ENCODE measurements around the gene ARL6IP6.
"Not testable (repeated sequence)": the region's sequence is repeated elsewhere in the genome, so short reads cannot be mapped to it uniquely, and the experiment has no call there.

ARL6IP6 gene

DNA sequence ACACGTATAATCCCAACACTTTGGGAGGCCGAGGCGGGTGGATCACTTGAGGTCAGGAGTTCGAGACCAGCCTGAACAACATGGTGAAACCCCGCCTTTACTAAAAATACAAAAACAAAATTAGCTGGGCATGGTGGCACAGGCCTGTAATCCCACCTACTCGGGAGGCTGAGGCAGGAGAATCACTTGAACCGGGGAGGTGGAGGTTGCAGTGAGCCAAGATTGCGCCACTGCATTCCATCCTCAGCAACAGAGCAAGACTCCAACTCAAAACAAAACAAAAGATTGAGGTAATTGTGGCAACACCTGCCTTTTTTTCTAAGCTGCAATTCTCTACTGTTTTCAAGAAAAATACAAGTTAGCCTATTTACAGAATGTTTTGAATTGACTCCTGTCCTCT is 4.2 kb downstream of the ARL6IP6 start:
- not testable (repeated sequence) for DNase-seq (ENCODE audit: low read depth)

DNA sequence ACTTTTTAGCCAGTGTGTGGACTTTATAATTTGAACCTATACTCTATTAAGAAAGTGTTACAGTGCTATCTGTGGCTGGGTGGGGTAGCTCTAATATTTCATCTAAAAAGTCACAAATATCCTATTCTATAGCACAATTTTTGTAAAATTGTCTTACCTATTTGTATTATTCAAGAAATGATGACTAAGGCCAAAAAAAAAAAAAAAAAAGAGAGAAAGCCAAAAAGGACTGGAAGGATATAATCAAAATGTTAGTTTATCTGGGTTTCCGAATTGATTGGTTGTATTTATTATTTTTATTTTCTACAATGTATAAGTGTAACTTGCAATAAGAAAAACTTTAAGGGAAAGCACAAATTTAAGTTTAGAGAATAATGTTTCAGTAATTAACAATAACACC is 5.5 kb downstream of the ARL6IP6 start:
- DNase-seq (ENCODE audit: low read depth): no peak

DNA sequence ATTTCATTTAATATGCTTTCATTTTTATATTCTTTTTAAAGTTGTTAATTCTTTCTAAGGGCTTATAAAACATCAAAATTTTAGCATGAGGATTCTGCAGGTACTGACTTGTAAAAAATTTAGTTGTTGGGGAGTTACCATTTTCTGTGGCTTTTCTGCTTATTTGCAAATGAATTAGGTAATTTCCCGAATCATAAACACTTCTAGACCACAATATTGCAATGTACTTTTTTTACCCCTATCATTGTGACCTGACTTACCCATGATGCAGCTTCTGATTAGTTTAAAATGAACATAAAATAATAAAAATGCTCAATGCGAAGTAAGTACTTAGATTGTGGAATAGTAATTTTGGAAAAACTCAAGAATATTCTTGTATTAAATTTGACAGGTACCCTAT is 11.4 kb downstream of the ARL6IP6 start:
- no peak for DNase-seq (ENCODE audit: low read depth)

DNA sequence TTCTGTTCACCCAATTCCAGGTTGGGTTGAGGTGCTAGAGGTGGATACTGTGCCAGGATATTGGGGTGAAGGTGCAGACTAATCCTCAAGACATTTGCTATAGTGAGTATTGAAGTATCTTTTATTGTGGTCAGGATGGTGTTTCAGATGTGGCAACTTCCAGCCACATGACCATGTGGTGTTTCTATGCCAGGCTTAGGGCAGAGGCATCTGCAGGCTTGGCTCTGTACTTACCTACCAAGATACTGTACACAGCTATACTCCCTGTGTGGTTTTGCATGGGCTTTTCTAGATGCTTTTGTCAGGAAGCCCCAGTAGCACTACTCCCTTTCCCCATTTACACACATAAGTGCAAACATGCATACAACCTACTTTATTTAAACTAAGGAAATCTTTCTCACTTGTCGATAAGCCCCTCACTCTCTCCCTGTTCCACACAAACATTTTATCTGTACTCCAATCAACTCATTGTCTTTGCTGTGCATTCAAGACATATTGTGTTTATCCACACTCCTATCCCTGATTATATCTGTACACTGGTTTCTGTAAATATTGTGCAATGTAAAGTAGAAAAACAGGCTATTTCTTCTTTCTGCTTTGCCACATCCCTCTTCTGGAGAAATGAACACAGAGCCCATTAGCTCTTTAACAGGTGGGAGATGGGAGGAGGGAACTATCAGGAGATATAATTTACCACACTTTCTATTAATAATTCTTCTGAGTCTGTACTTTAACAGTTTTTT is 12.3 kb downstream of the ARL6IP6 start:
- DNase-seq (ENCODE audit: low read depth): no peak

DNA sequence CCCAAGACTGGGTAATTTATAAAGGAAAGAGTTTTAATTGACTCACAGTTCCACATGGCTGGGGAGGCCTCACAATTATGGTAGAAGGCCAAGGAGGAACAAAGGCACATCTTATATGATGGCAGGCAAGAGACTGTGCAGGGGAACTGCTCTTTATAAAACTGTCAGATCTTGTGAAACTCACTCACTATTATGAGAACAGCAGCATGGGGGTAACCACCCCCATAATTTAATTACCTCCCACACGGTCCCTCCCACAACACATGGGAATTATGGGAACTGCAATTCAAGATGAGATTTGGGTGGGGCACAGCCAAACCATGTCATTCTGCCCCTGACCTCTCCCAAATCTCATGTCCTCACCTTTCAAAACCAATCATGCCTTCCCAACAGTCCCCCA is 19.1 kb downstream of the ARL6IP6 start:
- DNase-seq (ENCODE audit: low read depth): not testable (repeated sequence)

DNA sequence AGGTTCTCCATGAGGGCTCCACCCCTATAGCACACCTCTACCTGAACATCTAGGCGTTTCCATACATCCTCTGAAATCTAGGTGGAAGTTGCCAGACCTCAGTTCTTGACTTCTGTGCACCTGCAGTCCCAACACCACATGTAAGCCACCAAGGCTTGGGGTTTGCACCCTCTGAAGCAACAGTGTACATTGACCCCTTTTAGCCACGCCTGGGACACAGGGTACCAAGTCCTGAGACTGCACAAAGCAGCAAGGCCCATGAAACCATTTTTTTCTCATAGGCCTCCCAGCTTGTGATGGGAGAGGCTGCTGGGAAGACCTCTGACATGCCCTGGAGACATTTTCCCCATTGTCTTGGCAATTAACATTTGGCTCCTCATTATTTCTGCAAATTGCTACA is 20.0 kb downstream of the ARL6IP6 start:
- DNase-seq (ENCODE audit: low read depth): no peak

DNA sequence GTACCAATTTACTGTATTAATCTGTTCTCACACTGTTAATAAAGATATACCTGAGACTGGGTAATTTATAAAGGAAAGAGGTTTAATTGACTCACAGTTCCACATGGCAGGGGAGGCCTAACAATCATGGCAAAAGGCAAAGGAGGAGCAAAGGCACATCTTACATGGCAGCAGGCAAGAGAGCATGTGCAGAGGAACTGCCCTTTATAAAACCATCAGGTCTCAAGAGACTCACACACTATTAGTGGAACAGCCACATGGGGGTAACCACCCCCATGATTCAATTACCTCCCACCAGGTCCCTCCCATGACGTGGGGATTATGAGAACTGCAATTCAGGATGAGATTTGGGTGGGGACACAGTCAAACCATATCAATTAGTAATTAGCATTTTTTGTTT is 21.3 kb downstream of the ARL6IP6 start:
- DNase-seq (ENCODE audit: low read depth): not testable (repeated sequence)

DNA sequence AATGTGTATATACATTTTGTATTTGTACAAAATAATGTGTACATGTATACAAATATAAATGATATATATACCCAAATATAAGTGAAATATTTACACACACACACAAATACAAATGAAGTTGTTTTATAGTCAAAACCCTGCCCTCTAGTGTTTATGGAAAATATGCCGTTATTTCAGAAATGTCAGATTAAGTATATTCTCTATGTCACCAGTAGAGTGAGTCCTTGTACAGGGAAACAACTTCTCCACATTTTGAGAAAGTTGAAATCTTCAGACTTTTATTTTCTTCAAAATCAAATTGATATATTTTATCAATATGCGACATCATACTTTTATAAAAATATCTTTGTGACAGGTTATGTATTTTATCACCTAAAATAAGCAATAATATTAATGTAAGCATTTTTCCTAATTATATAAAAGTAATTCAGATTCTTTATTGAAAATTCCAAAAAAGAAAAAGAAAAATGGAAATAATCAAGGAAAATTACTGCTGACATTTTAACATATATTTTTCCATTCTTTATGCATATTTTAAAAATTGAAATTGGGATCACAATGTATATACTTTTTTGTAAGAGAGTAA is 22.4 kb downstream of the ARL6IP6 start:
- DNase-seq (ENCODE audit: low read depth): no peak

DNA sequence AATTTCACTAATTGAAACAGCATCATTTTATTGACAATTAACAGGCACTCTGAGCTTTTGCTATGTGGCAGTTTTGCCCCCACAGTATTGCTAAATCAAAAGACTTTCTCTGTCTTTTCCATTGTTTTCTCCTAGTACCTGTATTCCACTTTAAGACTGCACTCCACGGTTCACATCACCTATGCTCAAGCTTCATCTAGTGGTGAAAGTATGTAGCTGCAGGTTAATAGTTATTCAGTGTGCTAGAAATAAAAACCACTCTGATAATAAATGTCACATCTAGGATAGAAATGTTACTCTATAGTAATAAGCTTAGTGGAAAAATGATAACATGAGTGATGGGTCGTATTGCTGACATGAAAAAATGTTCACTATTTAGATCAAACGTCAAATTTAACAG is 24.6 kb downstream of the ARL6IP6 start:
- no peak for DNase-seq (ENCODE audit: low read depth)

DNA sequence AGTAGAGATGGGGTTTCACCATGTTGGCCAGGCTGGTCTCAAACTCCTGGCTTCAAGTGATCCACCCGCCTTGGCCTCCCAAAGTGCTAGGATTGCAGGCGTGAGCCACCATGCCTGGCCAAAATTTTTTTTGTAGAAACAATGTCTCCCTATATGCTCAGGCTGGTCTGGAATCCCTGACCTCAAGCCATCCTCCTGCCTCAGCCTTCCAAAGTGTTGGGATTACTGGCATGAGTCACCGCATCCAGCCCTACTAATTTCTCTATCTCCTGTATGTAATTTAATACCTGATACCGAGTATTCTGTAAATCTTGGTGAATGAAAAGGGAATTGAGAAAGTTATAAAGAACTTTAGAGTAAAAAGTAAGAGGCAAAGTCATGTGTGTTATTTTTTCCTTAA is 29.3 kb downstream of the ARL6IP6 start:
- not testable (repeated sequence) for DNase-seq (ENCODE audit: low read depth)

DNA sequence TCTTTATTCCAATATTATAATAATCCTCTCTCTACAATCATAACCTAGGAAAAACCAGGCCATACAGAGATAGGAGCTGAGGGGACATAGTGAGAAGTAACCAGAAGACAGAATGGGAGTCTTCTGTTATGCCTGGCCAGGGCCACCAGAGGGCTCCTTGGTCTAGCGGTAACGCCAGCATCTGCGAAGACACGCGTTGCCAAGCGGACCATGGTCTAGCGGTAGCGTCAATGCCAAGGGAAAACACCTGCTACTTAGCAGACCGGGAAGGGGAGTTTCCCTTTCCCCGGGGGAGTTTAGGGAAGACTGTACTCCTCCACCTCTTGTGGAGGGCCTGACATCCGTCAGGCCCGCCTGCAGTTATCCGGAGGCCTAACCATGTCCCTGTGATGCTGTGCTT is 36.6 kb downstream of the ARL6IP6 start:
- no peak for DNase-seq (ENCODE audit: low read depth)

DNA sequence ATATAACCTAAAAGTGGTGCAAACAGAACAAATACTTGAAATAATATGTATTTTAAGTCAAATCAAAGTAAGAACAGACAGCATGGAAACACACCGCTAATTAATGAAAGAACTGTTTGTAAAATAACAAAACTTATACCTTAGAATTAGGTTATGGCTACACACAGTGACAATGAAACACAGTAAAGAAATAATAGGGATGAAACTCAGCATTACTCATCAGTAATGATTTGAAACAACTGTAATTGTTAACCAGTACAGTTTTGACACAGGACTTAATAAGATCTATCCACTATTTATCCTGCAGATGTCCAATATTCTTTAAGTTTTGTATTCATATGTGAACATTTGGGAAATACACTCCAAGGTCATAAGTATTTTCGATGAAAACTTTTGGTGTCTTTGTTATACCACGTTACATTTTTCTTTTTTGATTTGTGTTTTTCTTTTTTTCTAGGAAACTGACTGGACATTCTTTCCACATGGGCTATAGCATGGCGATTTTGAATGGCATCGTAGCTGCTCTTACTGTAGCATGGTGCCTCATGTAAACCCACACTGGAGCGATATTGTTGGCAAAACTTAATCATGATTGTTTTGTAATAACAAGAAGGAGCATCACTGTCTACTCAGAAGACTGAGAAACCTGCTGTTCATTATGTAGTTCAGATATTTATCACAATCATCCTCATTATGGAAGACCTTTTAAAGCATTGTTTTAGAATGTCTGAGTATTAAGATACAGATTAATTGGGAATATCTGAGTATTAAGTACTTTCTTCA is 41.1 kb downstream of the ARL6IP6 start:
- DNase-seq (ENCODE audit: low read depth): no peak

DNA sequence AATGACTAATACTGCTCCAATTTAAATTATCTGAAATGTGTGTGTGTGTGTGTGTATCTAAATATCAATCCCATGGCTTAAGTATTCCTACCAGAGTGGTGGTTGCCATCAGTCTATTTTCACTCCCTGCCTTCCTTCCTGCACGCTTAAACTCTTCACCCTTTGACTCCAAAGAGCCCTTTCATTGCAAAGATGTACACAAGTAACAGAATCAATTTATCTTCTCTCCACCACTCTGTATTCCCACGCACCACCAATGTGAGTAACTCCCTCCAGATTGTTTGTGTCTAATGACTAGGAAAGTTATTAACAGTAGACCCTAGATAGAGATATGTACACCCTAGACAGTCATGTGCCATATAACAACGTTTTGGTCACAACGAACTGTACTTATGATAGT is 42.8 kb downstream of the ARL6IP6 start:
- no peak for DNase-seq (ENCODE audit: low read depth)

DNA sequence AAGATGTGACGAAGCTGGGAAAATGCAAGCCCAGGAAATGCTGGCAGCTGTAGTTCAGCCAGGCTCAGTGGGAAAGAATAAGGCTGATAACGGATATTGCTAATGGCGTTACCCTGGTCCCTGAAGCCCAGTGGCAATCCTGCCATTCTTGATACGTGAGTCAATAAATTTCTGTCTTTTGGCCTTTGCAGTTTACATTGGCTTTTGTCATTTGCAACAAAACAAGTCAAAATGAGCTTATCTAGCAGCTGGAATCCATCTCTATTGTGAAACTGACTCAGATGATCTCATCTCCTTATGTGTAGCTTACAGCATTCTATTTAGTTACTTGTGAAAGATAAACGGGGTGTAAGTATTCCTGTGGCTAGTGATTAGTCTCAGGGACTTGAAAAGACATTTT is 43.8 kb downstream of the ARL6IP6 start:
- no peak for DNase-seq (ENCODE audit: low read depth)

DNA sequence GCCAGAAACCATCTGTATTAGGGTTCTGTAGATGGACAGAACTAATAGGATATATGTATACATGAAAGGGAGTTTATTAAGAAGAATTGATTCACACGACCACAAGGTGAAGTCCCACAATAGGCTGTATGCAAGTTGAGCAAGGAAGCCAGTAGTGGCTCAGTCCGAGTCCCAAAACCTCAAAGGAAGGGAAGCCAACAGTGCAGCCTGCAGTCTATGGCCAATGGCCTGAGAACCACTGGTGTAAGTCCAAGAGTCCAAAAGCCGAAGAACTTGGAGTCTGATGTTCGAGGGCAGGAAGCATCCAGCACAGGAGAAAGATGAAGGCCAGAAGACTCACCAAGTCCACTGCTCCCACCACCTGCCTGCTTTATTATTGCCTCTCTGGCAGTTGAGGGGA is 44.8 kb downstream of the ARL6IP6 start:
- not testable (repeated sequence) for DNase-seq (ENCODE audit: low read depth)

DNA sequence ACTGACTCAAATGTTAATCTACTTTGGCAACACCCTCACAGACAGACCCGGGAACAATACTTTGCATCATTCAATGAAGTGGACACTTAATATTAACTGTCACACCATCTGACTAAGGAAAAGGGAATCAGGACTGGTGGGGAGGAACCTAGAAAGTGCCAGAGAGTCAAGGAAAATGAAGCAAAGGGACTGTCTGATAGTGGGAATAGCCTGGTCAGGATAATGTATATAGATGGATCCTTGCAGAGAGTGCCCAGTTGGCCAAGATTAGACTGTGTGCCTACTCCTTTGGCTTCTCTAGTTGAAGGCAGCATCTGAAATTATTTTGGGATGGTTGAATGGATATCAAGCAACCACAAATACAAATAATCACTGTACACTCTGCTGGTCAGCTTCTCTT is 45.2 kb downstream of the ARL6IP6 start:
- DNase-seq (ENCODE audit: low read depth): no peak

DNA sequence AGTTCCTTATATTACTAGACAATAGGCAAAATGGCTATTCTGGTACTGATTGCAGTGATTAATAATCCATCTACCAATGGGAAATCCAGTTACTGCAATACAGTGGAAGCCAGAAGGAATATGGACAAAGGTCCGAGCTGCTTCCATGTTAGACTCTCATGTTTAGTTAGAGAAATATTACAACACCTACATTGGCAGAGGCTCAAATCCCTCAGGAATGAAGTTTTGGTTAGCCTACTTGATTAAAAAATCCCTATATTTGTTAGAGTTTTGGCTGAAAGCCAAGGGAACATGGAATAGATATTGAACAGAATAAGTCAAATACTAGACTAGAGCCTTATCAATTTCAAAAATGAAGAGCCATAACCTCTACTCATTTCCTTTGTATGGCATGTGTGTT is 48.5 kb downstream of the ARL6IP6 start:
- DNase-seq (ENCODE audit: low read depth): no peak

DNA sequence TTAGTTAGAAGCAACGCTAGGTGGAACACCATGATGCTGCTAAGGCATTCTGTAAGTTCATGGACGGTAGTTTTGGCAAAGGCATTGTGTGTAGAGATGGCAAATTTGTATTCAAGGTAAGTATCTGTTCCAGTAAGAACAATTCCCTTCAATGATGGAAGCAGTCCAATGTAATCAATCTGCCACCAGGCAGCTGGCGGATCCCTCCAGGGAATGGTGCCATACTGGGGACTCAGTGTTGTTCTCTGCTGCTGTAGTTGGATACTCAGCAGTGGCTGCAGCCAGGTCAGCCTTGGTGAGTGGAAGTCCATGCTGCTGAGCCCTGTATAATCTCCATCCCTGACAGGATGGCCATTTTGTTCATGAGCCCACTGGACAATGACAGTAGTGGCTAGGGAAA is 62.8 kb downstream of the ARL6IP6 start:
- DNase-seq (ENCODE audit: low read depth): no peak

DNA sequence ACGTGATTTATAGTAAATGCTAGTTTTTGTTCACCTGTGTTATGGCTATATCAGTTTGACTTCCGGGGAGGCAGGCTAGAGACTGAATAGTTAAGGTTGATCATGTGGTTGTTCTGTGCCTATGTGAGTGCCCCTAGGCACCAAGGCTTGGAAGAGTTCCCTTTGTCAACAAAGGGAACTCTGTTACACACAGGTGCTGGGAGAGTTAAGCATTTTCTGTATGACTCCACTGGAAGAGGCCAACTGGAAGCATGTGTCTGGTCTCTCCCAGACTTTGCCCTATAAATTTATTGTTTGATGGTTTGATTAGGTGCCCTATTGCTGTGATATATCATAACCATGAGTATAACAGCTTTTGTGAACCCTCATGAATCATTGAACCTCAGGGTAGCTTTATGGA is 63.8 kb downstream of the ARL6IP6 start:
- DNase-seq (ENCODE audit: low read depth): no peak

DNA sequence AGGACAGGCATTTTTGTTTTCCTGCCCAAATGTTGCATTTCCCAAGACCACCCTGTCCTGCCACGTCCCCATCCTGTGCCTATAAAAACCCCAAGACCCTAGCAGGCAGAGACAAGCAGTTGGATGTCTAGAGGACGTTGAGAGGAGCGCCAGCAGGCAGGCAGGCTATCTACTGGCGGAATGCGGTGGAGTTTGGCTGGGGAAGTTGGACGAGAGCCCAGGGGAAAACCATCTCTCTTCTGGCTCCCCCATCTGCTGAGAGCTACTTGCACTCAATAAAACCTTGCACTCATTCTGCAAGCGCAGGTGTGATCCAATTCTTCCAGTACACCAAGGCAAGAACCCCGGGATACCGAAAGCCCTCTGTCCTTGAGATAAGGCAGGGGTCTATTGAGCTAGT is 72.5 kb downstream of the ARL6IP6 start:
- DNase-seq (ENCODE audit: low read depth): no peak

DNA sequence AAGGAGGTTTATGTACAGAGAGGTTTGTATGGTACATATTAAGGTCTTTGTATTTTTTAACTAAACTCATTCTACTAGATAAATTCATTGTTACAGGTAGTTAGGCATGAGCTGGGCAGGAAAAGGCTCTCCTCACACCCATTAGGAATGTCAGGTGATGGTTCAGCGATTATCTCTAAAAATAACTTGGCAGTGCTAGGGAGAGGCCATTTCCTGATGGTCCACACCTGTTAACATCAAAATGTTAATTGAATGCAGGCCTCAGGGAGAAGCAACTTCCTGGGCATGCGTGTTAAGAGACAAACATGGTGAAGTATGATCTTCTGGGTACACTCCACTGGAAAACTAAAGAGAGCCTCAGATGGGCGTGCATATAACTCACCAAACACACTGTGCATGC is 73.6 kb downstream of the ARL6IP6 start:
- DNase-seq (ENCODE audit: low read depth): no peak

DNA sequence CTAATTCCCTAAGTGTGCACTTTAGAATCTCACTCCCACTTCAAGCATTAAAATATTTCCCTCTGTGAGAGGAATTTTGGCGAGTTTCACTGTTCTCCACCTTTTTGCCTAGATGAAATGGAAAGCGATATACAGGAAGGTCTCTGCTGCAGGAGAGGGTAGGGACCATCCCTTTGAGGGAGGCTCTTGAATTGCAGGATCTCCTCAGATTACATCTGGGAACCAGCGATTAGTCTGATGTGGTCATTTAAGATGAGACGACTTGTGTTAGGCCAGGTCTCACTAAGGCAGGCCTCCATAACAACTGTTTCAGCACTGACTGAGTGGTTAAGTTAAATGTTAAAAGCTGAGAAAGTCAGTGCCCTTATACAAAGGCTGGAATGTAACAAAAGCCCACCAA is 74.6 kb downstream of the ARL6IP6 start:
- DNase-seq (ENCODE audit: low read depth): no peak

DNA sequence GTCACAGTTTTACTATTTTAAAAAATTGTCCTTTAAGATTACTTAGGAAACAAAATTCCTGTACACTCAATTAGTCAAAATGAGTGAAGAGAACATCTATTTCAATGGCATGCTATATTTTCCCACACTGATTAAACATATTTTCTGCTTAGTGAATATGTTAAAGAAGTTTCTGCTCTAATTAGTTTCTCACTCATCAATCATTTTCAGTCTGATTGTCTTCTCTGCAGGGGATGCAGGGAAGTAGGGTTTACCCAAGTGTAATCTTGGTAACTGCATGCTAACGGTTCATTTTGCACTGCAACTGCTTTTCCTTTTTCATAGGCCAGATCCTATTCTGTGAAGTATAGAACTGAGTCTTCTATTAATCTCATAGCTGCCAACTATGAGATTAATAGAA is 78.5 kb downstream of the ARL6IP6 start:
- no peak for DNase-seq (ENCODE audit: low read depth)
